ENCODE measurements around the gene FANCD2. TPM values are rescaled to one million over a fixed set of nuclear protein-coding genes. Genes with fewer than 3 reads are reported as not detected.

FANCD2 gene
- total and polyA plus RNA-seq, 4 donors = 0.76 to 24.6 (median 0.84) TPM

GRCh38 chr3:10074666-10075065 lies 48.4 kb downstream of the FANCD2 start:
- Histone ChIP-seq H3K36me3 (ENCODE audit: control insufficient read depth in 4 of 4, insufficient read depth in 3 of 4, low read depth in 1 of 4, low read length in 3 of 4) (no peaks in the 10 kb centered on the region), H3K9ac (ENCODE audit: low read depth in 1 of 2, low read length in 2 of 2) (no peak overlapping the region), H3K27me3 (ENCODE audit: control insufficient read depth in 4 of 4, insufficient read depth in 4 of 4, low read length in 3 of 4) (no peaks in the 10 kb centered on the region), H3K4me1 (ENCODE audit: control insufficient read depth in 4 of 4, insufficient read depth in 4 of 4, low read length in 3 of 4) (no peaks in the 10 kb centered on the region), H3K27ac (ENCODE audit: low read depth in 1 of 2, low read length in 2 of 2) (no peak overlapping the region), H3K9me3 (ENCODE audit: control insufficient read depth in 4 of 4, low read length in 3 of 4) (no peaks in the 10 kb centered on the region), H3K4me3 (ENCODE audit: low read depth in 1 of 3, low read length in 3 of 3) (no peak overlapping the region)
- no peak for DNase-seq (ENCODE audit: low spot score)
- TF ChIP-seq ZBTB33 (IDR thresholded peaks at IDR 0.05) (no peak), NR2F2 (IDR thresholded peaks at IDR 0.05) (no peak)

DNA sequence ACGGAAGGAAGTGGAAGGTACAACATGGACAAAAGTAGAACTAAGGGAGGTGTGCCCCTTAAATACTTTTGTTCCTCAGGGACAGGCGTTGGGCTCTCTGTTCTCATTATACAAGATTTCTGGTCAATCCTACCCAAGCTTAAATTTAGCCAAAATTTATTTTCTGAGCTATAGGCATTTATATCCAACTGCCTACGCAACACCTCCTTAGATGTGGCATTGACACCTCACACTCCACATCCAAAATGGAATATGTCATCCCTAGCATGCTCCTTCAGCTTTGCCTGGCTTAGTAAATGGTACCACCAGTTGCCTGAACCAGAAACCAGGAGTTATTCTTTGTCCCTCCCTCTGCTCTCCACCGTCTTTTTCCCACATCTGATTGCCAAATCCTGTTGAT lies 55.6 kb downstream of the FANCD2 start:
- no peak overlapping the region for H3K9ac ChIP-seq (ENCODE audit: low read depth in 1 of 2, low read length in 2 of 2)
- no peak overlapping the region for H3K4me3 ChIP-seq (ENCODE audit: low read depth in 1 of 3, low read length in 3 of 3)
- H3K36me3 ChIP-seq (ENCODE audit: control insufficient read depth in 4 of 4, insufficient read depth in 3 of 4, low read depth in 1 of 4, low read length in 3 of 4) = no peaks in the 10 kb centered on the region
- no peaks in the 10 kb centered on the region for H3K9me3 ChIP-seq (ENCODE audit: control insufficient read depth in 4 of 4, low read length in 3 of 4)
- no peaks in the 10 kb centered on the region for H3K4me1 ChIP-seq (ENCODE audit: control insufficient read depth in 4 of 4, insufficient read depth in 4 of 4, low read length in 3 of 4)
- H3K27ac ChIP-seq (ENCODE audit: low read depth in 1 of 2, low read length in 2 of 2) = no peak overlapping the region
- no peak for DNase-seq (ENCODE audit: low spot score)
- WGBS = 96% methylated on average over 4 of the region's 4 CpGs
- H3K27me3 ChIP-seq (ENCODE audit: control insufficient read depth in 4 of 4, insufficient read depth in 4 of 4, low read length in 3 of 4) = no peaks in the 10 kb centered on the region
- TF ChIP-seq RXRA (IDR thresholded peaks at IDR 0.05) (no peak), NR2F2 (IDR thresholded peaks at IDR 0.05) (no peak), TAF1 (conservative IDR thresholded peaks at IDR 0.05) (no peak), JUND (IDR thresholded peaks at IDR 0.05) (no peak), HNF4A (conservative IDR thresholded peaks at IDR 0.05) (no peak), YY1 (IDR thresholded peaks at IDR 0.05) (no peak), ATF3 (IDR thresholded peaks at IDR 0.05) (no peak), FOXA1 (IDR thresholded peaks at IDR 0.05) (no peak), EGR1 (IDR thresholded peaks at IDR 0.05; ENCODE audit: low read depth in 2 of 2) (no peak), ZBTB33 (IDR thresholded peaks at IDR 0.05) (no peak), HNF4G (IDR thresholded peaks at IDR 0.05) (no peak), GABPA (IDR thresholded peaks at IDR 0.05 in 1 of 2, conservative IDR thresholded peaks at IDR 0.05 in 1 of 2) (no peak), CTCF (IDR thresholded peaks at IDR 0.05; ENCODE audit: low read depth, low read length, missing input control) (no peak), FOXA2 (IDR thresholded peaks at IDR 0.05) (no peak)
